GM23338 (cell line): ENCODE results near the gene IFT43. TPM values are rescaled to one million over a fixed set of nuclear protein-coding genes. Genes with fewer than 3 reads are reported as not detected.

Experiments used
- ATAC-seq: fragments of 200-7000 bp; cut with Tn5 transposase; 3 replicates; pipeline ENCODE4 v1.9.1; 2020
- DNase-seq: peaks from one replicate; pipeline ENCODE4 v3.0.0-alpha.2; 2015; ENCODE audit warnings: low spot score
- H2AFZ ChIP-seq: fragments of 200-600 bp; sonication (generic); 2 replicates; pipeline ENCODE4 v1.8.0; 2016; ENCODE audit warnings: antibody characterized with exemption, mild to moderate bottlenecking, moderate library complexity
- H3F3A ChIP-seq: fragments of 200-600 bp; sonication (generic); replicated peaks from 2 replicates; pipeline ENCODE4 v1.8.0; 2017; ENCODE audit warnings: antibody characterized with exemption, mixed run types, low read depth
- H3K27ac ChIP-seq: fragments of 200-600 bp; sonication (generic); 2 replicates; pipeline ENCODE4 v1.6.1; 2016; ENCODE audit warnings: low read depth
- H3K27me3 ChIP-seq: fragments of 200-600 bp; sonication (generic); 2 replicates; pipeline ENCODE4 v1.8.0; 2016; ENCODE audit warnings: mild to moderate bottlenecking, mixed run types, moderate library complexity; ENCODE audit not compliant: insufficient read depth
- H3K36me3 ChIP-seq: fragments of 200-600 bp; sonication (generic); 2 replicates; pipeline ENCODE4 v1.8.0; 2016; ENCODE audit warnings: mild to moderate bottlenecking; ENCODE audit not compliant: insufficient read depth
- H3K4me1 ChIP-seq: fragments of 200-600 bp; sonication (generic); 2 replicates; pipeline ENCODE4 v1.8.0; 2016; ENCODE audit warnings: mild to moderate bottlenecking, moderate library complexity; ENCODE audit not compliant: insufficient read depth
- H3K4me2 ChIP-seq: fragments of 200-600 bp; sonication (generic); 2 replicates; pipeline ENCODE4 v1.7.1; 2017; ENCODE audit warnings: mixed run types
- H3K4me3 ChIP-seq: fragments of 200-600 bp; sonication (generic); 2 replicates; pipeline ENCODE4 v1.6.1; 2016; ENCODE audit warnings: mixed run types
- H3K79me2 ChIP-seq: fragments of 200-600 bp; sonication (generic); replicated peaks from 2 replicates; pipeline ENCODE4 v1.8.0; 2017; ENCODE audit warnings: mild to moderate bottlenecking; ENCODE audit not compliant: insufficient read depth
- H3K9me2 ChIP-seq: fragments of 200-600 bp; sonication (generic); 2 replicates; pipeline ENCODE4 v1.8.0; 2017; ENCODE audit not compliant: insufficient read depth
- H4K20me1 ChIP-seq: fragments of 200-600 bp; sonication (generic); replicated peaks from 2 replicates; pipeline ENCODE4 v1.8.0; 2017; ENCODE audit warnings: mild to moderate bottlenecking; ENCODE audit not compliant: insufficient read depth
- H3K27ac Mint-ChIP-seq: 2 replicates; pipeline ENCODE4 v1.8.0; 2020; ENCODE audit warnings: inconsistent platforms, mild to moderate bottlenecking, moderate library complexity, mixed read lengths
- H3K27me3 Mint-ChIP-seq: 3 replicates; pipeline ENCODE4 v1.8.0; 2022; ENCODE audit warnings: low read depth, mild to moderate bottlenecking, moderate library complexity, mixed read lengths, inconsistent platforms; ENCODE audit not compliant: insufficient read depth, poor library complexity
- H3K36me3 Mint-ChIP-seq: 3 replicates; pipeline ENCODE4 v1.8.0; 2021; ENCODE audit warnings: low read depth, mild to moderate bottlenecking, inconsistent platforms, moderate library complexity, mixed read lengths
- H3K4me1 Mint-ChIP-seq: 3 replicates; pipeline ENCODE4 v1.8.0; 2020; ENCODE audit warnings: mild to moderate bottlenecking, inconsistent platforms, mixed read lengths
- H3K4me3 Mint-ChIP-seq: 3 replicates; pipeline ENCODE4 v1.8.0; 2021; ENCODE audit warnings: moderate library complexity, mild to moderate bottlenecking, inconsistent platforms, mixed read lengths
- H3K9me3 Mint-ChIP-seq: 3 replicates; pipeline ENCODE4 v1.8.0; 2020; ENCODE audit warnings: moderate library complexity, mild to moderate bottlenecking, inconsistent platforms, mixed read lengths
- EZH2 ChIP-seq: fragments of 200-600 bp; sonication (generic); IDR thresholded peaks from one replicate; pipeline ENCODE4 v1.8.0; 2017; ENCODE audit warnings: antibody characterized with exemption, mild to moderate bottlenecking, low read depth; ENCODE audit not compliant: unreplicated experiment
- EZH2phosphoT487 ChIP-seq: fragments of 200-600 bp; sonication (generic); IDR thresholded peaks from one replicate; pipeline ENCODE4 v1.8.1; 2018; ENCODE audit warnings: antibody characterized with exemption; ENCODE audit not compliant: unreplicated experiment
- JUNB ChIP-seq: IDR thresholded peaks from one replicate; pipeline ENCODE4 v1.6.1; 2016; ENCODE audit warnings: antibody characterized with exemption; ENCODE audit not compliant: unreplicated experiment
- NANOG ChIP-seq: IDR thresholded peaks from 2 replicates; pipeline ENCODE4 v1.6.1; 2016; ENCODE audit warnings: antibody characterized with exemption, borderline replicate concordance
- REST ChIP-seq: IDR thresholded peaks from one replicate; pipeline ENCODE4 v1.6.1; 2018; ENCODE audit warnings: antibody characterized with exemption; ENCODE audit not compliant: unreplicated experiment
- ZNF114 ChIP-seq: fragments of 250-450 bp; sonication (Bioruptor Pico); IDR thresholded peaks from 2 replicates; pipeline ENCODE4 v1.5.0; 2020; ENCODE audit warnings: mild to moderate bottlenecking, moderate library complexity
- ZNF331 ChIP-seq: fragments of 250-450 bp; sonication (Bioruptor Pico); IDR thresholded peaks from 2 replicates; pipeline ENCODE4 v1.5.0; 2020; ENCODE audit warnings: low read depth, mild to moderate bottlenecking, moderate library complexity
- polyA plus RNA-seq: library from polyadenylated mRNA; unstranded; fragments of >200 nt; fragmentation: Nextera tagmentation; extraction: Ambion mirVana; gene quantifications from 2 replicates; pipeline ENCODE4 v1.2.1, GENCODE V29; 2016
- total RNA-seq: library from RNA; depleted of rRNA; stranded (reverse); fragments of >200 nt; shearing (Covaris generic); gene quantifications from 2 replicates; pipeline ENCODE4 v1.2.3, GENCODE V29; 2014
- TF ChIP-seq, protein P1 (sequence below), 2 experiments: fragments of 200-600 bp in 1 of 2; sonication (generic) in 1 of 2; conservative IDR thresholded peaks; 2 replicates each; pipeline versions ENCODE4 v1.5.1 to v1.6.1; 2016 to 2017; ENCODE audit warnings: antibody characterized with exemption in 2 of 2, low read depth in 2 of 2, mild to moderate bottlenecking in 2 of 2, moderate library complexity in 1 of 2

IFT43 gene
- total and polyA plus RNA-seq, 2 experiments from 2014 or later = 21.5 to 43.1 TPM

- TF ChIP-seq REST = no peak
- TF ChIP-seq JUNB = no peak
- TF ChIP-seq ZNF331 (CRISPR knock-in tag) = no peak
- TF ChIP-seq NANOG = no peak
- TF ChIP-seq EZH2phosphoT487 = no peak
- TF ChIP-seq, protein P1, sequence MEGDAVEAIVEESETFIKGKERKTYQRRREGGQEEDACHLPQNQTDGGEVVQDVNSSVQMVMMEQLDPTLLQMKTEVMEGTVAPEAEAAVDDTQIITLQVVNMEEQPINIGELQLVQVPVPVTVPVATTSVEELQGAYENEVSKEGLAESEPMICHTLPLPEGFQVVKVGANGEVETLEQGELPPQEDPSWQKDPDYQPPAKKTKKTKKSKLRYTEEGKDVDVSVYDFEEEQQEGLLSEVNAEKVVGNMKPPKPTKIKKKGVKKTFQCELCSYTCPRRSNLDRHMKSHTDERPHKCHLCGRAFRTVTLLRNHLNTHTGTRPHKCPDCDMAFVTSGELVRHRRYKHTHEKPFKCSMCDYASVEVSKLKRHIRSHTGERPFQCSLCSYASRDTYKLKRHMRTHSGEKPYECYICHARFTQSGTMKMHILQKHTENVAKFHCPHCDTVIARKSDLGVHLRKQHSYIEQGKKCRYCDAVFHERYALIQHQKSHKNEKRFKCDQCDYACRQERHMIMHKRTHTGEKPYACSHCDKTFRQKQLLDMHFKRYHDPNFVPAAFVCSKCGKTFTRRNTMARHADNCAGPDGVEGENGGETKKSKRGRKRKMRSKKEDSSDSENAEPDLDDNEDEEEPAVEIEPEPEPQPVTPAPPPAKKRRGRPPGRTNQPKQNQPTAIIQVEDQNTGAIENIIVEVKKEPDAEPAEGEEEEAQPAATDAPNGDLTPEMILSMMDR (conservative IDR thresholded peaks at IDR 0.05; ENCODE audit: low read depth in 2 of 2) = no peak
- TF ChIP-seq EZH2 = no peak
Observed at GRCh38 chr14:75972801-75973421, 12.7 kb upstream of the IFT43 start (continued).

GRCh38 chr14:75976826-75977581 is 8.6 kb upstream of the IFT43 start:
- Histone ChIP-seq H3F3A (no peaks in the 10 kb centered on the region), H4K20me1 (no peaks in the 10 kb centered on the region; the same call in 1 of the 2 replicates), H3K36me3 (no peaks in the 10 kb centered on the region), H3K27ac (no peak overlapping the region), H3K79me2 (no peaks in the 10 kb centered on the region), H3K9me2 (no peaks in the 10 kb centered on the region), H3K4me1 (peaks cover 34% of the 10 kb centered on the region), H3K4me3 (no peak overlapping the region), H3K27me3 (peaks cover 14% of the 10 kb centered on the region), H3K4me2 (peak overlapping the region; percentile 46; the same call in 1 of the 2 replicates), H2AFZ (0 out of 2 replicates have a peak overlapping the region, but pooled peaks have one; percentile 14)
- Mint-ChIP-seq H3K27ac (no peak overlapping the region; the same call in 1 of the 2 replicates), H3K4me1 (peaks cover 47% of the 10 kb centered on the region), H3K27me3 (peaks cover 13% of the 10 kb centered on the region), H3K36me3 (no peaks in the 10 kb centered on the region), H3K9me3 (no peaks in the 10 kb centered on the region; the same call in 2 of the 3 replicates), H3K4me3 (peak overlapping the region; percentile 32; the same call in 2 of the 3 replicates)
- ATAC-seq = no peak
- peak; percentile 29 for DNase-seq
- TF ChIP-seq ZNF331 (CRISPR knock-in tag) = no peak
- TF ChIP-seq, protein P1 (conservative IDR thresholded peaks at IDR 0.05; ENCODE audit: low read depth in 2 of 2) = peak in 1 of 2 experiments; percentile 54; a peak in 2 of 4 replicates
- no peak for TF ChIP-seq EZH2
- no peak for TF ChIP-seq ZNF114 (CRISPR knock-in tag)
